ENCODE measurements around the gene CCDC24. TPM values are rescaled to one million over a fixed set of nuclear protein-coding genes. Genes with fewer than 3 reads are reported as not detected.
A peak's percentile ranks its signal among the peaks of the same experiment; 100 is the strongest.

The CCDC24 gene
- total RNA-seq, 4 donors from 2014 or later: 3.0 to 7.3 (median 4.7) TPM

DNA sequence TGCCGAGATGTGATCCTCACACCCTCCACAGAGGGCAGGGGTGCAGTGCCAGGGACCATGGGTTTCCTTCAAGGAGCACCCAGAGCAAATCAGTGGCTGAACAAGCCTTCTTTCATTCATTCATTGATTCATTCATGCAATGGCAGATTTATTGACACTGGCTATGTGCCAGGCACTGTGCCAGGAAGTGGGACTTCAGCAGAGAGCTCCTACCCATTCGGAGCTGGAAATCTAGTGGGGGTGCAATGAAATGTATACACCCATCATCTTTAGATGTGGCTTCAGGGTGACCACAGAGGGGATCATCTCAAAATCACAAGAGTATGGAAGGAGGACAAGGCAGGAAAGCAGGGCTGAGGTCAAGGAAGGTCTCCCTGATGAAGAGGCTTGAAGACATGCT is 21.0 kb downstream of the CCDC24 start:
- no peak for DNase-seq
- intact Hi-C loops (cut with DNase I): no loop called here
- H3K4me1 ChIP-seq: peaks cover 5 to 55% (median 14%) of the 10 kb centered on the region in 3 donors
- TF ChIP-seq CTCF (IDR thresholded peaks at IDR 0.05) (no peak), POLR2A (IDR thresholded peaks at IDR 0.05) (no peak)
- H3K36me3 ChIP-seq: peaks cover 0 to 47% (median 0%) of the 10 kb centered on the region in 3 donors
- WGBS, 2 donors: 29 to 58% methylated on average over 1 to 2 of the region's 2 CpGs
- H3K27me3 ChIP-seq: no peaks in the 10 kb centered on the region
- H3K9me3 ChIP-seq: no peaks in the 10 kb centered on the region
- H3K4me3 ChIP-seq: no peak overlapping the region
- H3K27ac ChIP-seq: no peak overlapping the region

DNA sequence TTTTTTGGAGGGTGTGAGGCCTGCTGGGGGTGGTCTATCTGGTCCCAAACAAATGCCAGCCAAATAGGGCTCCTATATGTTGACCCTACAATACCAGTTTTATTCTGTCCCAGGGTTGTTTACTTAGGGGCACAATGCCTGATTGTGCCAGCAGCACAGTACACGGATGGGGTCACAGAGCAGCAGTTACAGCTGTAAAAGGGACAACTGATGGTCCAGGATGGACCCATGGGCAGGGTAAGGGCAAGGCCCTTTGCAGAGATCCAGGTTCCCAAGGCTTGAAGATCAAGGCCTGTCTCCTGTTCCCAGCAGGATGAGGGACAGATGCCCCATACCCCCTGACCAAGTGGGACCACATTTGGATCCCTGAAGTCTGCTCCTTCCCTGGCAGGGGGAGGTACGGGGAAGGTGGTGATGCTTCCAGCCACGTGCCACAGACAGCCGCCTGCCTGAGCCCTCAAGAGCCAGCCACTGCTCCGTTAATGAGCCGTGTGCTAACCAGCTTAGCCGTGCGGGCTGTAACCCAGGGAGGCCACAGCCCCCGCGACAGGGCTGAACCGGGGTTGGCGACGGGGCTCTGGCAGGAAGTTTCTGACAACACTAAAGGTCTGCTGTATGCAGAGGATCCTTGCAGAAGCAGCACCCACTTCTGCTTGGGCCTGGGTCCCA is 21.7 kb downstream of the CCDC24 start:
- TF ChIP-seq CTCF (IDR thresholded peaks at IDR 0.05) (no peak), POLR2A (IDR thresholded peaks at IDR 0.05) (no peak)
- Histone ChIP-seq H3K4me3 (no peak overlapping the region), H3K36me3 (peaks cover 0 to 47% (median 0%) of the 10 kb centered on the region in 3 donors), H3K27me3 (no peaks in the 10 kb centered on the region), H3K4me1 (peaks cover 5 to 55% (median 14%) of the 10 kb centered on the region in 3 donors), H3K9me3 (no peaks in the 10 kb centered on the region), H3K27ac (peak overlapping the region in 2 of 4 donors; percentile 73 to 82)
- intact Hi-C loops (cut with DNase I): no loop called here
- 50 to 83% methylated on average over 1 to 2 of the region's 13 CpGs for WGBS, 2 donors
- no peak for DNase-seq

DNA sequence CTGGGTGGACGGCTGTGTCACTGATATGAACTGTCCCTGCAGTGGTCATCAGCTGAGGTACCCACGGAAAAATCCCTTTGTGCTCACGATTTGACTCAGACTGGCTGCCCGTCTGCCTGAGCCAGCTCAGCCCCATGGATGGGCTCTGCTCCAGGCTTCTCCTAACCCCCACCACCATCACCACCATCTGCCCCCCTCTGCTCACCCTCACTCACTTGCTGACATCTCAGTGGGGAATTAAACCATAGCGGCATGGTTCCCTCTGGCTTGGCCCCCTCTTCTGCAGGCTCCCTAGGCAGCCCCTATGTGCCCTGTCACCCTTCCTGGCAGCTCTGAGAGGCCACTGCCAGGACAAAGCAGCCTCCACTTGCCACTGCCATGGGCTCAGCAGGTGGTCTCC is 22.6 kb downstream of the CCDC24 start:
- 41 to 48% methylated on average over 4 to 5 of the region's 5 CpGs for WGBS, 2 donors
- intact Hi-C loops (cut with DNase I): no loop called here
- Histone ChIP-seq H3K27ac (peak overlapping the region; percentile 34 to 82 (median 70)), H3K36me3 (peaks cover 0 to 52% (median 0%) of the 10 kb centered on the region in 3 donors), H3K9me3 (no peaks in the 10 kb centered on the region), H3K4me3 (no peak overlapping the region), H3K4me1 (peaks cover 5 to 56% (median 14%) of the 10 kb centered on the region in 3 donors), H3K27me3 (no peaks in the 10 kb centered on the region)
- no peak for TF ChIP-seq CTCF (IDR thresholded peaks at IDR 0.05)
- no peak for DNase-seq

DNA sequence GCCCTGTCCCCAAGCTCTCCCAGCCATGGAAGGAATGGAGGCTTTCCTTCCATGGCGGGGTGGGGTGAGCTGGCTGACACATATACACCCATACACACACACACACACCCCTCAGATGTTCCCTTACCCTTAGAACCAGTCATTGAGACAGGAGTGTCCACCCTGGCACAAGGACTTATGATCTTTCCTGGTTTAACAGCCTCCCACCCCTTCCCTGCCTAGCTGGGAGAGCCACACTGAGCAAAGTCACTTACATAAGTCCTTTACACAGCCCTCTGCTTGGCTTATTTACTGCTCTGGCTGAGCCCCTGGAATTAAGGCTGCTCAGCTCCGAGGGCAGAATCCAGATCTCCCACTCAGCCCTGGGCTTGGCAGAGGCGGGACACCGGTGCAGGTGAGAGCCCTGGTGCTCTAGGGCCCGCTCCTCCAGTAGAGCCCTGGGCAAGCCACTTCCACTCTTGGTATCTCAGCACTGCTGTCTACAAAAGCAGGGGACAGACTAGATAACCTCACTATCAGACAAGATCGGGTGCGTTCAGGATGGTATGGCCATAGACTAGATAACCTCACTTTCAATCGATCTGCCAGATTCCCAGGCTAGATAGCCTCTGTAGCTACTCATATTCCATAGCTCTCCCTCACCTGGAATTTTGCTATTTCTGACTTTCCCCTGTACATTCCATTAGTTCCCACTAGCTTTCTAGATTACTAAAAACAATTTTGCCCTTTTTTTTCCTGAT is 23.1 kb downstream of the CCDC24 start:
- no peak for TF ChIP-seq CTCF (IDR thresholded peaks at IDR 0.05)
- TF ChIP-seq POLR2A (IDR thresholded peaks at IDR 0.05): no peak
- Histone ChIP-seq H3K27me3 (no peaks in the 10 kb centered on the region), H3K4me1 (peaks cover 5 to 61% (median 15%) of the 10 kb centered on the region in 3 donors), H3K9me3 (no peaks in the 10 kb centered on the region), H3K36me3 (peaks cover 0 to 51% (median 0%) of the 10 kb centered on the region in 3 donors), H3K27ac (peak overlapping the region; percentile 34 to 82 (median 70)), H3K4me3 (no peak overlapping the region)
- 55 to 82% methylated on average over 4 to 7 of the region's 8 CpGs for WGBS, 2 donors
- no peak for DNase-seq
- intact Hi-C loops (cut with DNase I): no loop called here

- Histone ChIP-seq H3K4me1 (peaks cover 5 to 68% (median 22%) of the 10 kb centered on the region in 3 donors), H3K9me3 (no peaks in the 10 kb centered on the region), H3K4me3 (no peak overlapping the region), H3K27ac (peak overlapping the region in 3 of 4 donors; percentile 16 to 82 (median 73)), H3K27me3 (no peaks in the 10 kb centered on the region), H3K36me3 (peaks cover 0 to 44% (median 0%) of the 10 kb centered on the region in 3 donors)
- 55 to 68% methylated on average over 2 of the region's 3 CpGs for WGBS, 2 donors
- DNase-seq: no peak
- no peak for TF ChIP-seq POLR2A (IDR thresholded peaks at IDR 0.05)
- no peak for TF ChIP-seq CTCF (IDR thresholded peaks at IDR 0.05)
- intact Hi-C loops (cut with DNase I): no loop called here
Observed at GRCh38 chr1:44015206-44015605, 23.8 kb downstream of the CCDC24 start.
